GM12873 (cell line): ENCODE measurements around the gene RNU11.

Source experiments
- CTCF ChIP-seq: IDR thresholded peaks from 2 replicates; pipeline ENCODE4 v1.5.1; 2012; ENCODE audit warnings: low read depth, mild to moderate bottlenecking, moderate library complexity, low read length, control low read depth; ENCODE audit not compliant: insufficient read depth; ENCODE audit errors: missing control alignments

The RNU11 gene

GRCh38 chr1:28648474-28649198, at the start of gene RNU11:
Gene RNU11 (plus strand): TSS chr1:28648600.
- no peak for TF ChIP-seq CTCF

- TF ChIP-seq CTCF = no peak
Measured at GRCh38 chr1:28601696-28602095, 46.7 kb upstream of the RNU11 start.

GRCh38 chr1:28602536-28603439, 45.6 kb upstream of the RNU11 start:
- TF ChIP-seq CTCF = peak; percentile 59

- TF ChIP-seq CTCF = no peak
Measured at GRCh38 chr1:28604411-28604810, 44.0 kb upstream of the RNU11 start.

DNA sequence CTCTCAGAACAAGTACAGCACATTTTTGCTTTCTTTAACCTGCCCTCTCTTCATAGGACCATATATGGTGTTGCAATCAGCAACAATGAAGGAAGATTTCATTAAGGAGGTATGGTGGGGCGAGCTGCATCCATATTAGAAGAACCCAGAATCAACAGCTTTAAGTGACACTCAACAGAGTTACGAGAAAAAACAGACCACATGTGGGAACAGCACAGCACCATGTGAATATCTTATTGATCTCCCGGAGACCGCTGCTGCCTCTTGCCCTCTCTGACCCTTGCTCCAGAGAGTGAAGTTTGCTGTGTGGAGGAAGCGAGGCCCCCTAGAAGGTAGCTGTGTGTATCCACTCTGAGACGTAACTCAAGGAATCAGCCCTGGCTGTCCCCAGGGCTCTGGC, 43.4 kb upstream of the RNU11 start:
- no peak for TF ChIP-seq CTCF

DNA sequence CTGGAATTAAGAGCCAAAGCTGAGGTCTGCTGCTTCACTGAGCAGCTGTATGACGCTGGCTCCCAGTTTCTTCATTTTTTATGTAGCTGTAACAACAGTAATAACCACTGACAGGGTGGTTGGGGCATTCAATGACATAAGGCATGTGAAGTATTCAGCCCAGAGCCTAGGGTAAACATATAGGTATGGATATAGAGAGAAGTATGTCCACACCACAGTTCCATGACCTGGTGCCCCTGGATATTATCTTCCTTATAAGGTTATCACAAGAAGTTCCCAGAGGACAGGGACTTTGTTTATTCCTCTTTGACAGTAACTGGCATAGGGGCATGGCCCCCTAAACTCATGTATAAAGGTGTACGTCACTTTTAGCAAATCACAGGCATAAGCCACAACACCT, 41.6 kb upstream of the RNU11 start:
- TF ChIP-seq CTCF = no peak

GRCh38 chr1:28613175-28613574, 35.2 kb upstream of the RNU11 start:
- no peak for TF ChIP-seq CTCF
